ENCODE results near the gene SSBP4. TPM values are rescaled to one million over a fixed set of nuclear protein-coding genes. Genes with fewer than 3 reads are reported as not detected.
A peak's percentile ranks its signal among the peaks of the same experiment; 100 is the strongest.

The SSBP4 gene
- total RNA-seq, 1 experiment from 2014 or later: 46.1 TPM

DNA sequence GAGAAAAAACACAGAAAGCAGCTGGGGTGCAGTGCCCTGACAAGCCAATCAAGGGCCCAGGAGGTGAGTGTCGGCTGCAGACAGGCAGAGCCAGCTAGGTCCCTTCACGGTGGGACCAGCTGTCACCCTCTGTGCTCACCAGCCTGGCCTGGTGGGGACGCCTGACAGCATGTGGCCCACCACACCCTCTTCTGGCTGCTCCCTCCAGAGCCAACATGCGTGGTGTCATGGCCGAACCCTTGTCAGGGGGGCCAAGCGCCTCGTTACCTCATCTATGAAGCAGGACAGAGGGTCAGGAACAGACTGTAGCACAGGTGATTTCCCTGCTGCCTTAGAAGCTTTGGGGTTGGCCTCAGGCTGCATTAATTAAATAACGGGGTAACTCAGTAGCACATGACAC, 58.8 kb downstream of the SSBP4 start:
- no peaks in the 10 kb centered on the region for H3K27me3 Mint-ChIP-seq (ENCODE audit: low read depth)
- Histone ChIP-seq H3K79me2 (ENCODE audit: insufficient read depth, low read length) (no peaks in the 10 kb centered on the region; the same call in 1 of the 2 replicates), H3K18ac (ENCODE audit: insufficient read length, low read depth, low read length) (no peak overlapping the region), H3K23me2 (ENCODE audit: insufficient read length, low read depth, low read length, poor library complexity, severe bottlenecking) (no peaks in the 10 kb centered on the region), H3K27me3 (ENCODE audit: insufficient read depth, low read length) (no peaks in the 10 kb centered on the region), H2BK12ac (ENCODE audit: insufficient read length, low read depth, low read length) (no peak overlapping the region), H3T11ph (ENCODE audit: low read length) (no peak overlapping the region), H3K79me1 (ENCODE audit: insufficient read depth, low read depth, low read length, poor library complexity, severe bottlenecking) (peaks cover 2% of the 10 kb centered on the region), H3K4me2 (ENCODE audit: insufficient read depth, insufficient read length, low read length) (no peak overlapping the region), H3K27ac (ENCODE audit: insufficient read length, low read depth, low read length) (no peak overlapping the region), H4K91ac (ENCODE audit: insufficient read length, low read depth, low read length) (no peak overlapping the region), H2AFZ (ENCODE audit: low read length) (no peak overlapping the region), H4K20me1 (ENCODE audit: control insufficient read depth, insufficient read depth, insufficient read length) (no peaks in the 10 kb centered on the region), H3K9ac (ENCODE audit: extremely low read depth, insufficient read length, low read length) (no peak overlapping the region), H3K56ac (ENCODE audit: insufficient read length, low read depth, low read length) (no peak overlapping the region), H2BK120ac (ENCODE audit: low read depth, low read length, poor library complexity, severe bottlenecking) (no peak overlapping the region), H3K14ac (ENCODE audit: insufficient read depth, low read length) (no peak overlapping the region), H2BK20ac (ENCODE audit: low read depth, low read length, poor library complexity, severe bottlenecking) (no peak overlapping the region), H2BK5ac (ENCODE audit: insufficient read length, low read length) (no peak overlapping the region), H4K8ac (replicated peaks; ENCODE audit: insufficient read length, low read depth, low read length) (no peak overlapping the region), H3K4me1 (ENCODE audit: insufficient read depth, low read length) (no peaks in the 10 kb centered on the region; the same call in 1 of the 2 replicates), H2BK15ac (ENCODE audit: low read depth, low read length) (no peak overlapping the region), H3K9me3 (ENCODE audit: control insufficient read depth, low read depth, low read length) (no peaks in the 10 kb centered on the region), H4K5ac (ENCODE audit: insufficient read length, low read depth, low read length) (no peak overlapping the region), H3K23ac (ENCODE audit: insufficient read length, low read depth, low read length) (no peak overlapping the region), H3K4ac (ENCODE audit: low read depth, low read length) (no peak overlapping the region), H2AK5ac (ENCODE audit: insufficient read length, low read length) (no peak overlapping the region)
- WGBS (ENCODE audit: extremely low coverage, insufficient read length, low lambda C conversion rate): no CpG with 5 or more reads among the region's 8 CpGs
- H3K27ac Mint-ChIP-seq: peak overlapping the region in 1 of 3 experiments; percentile 7; a peak in 1 of 7 replicates
- no peak for DNase-seq
- H3K36me3 Mint-ChIP-seq (ENCODE audit: insufficient read depth in 1 of 3, low read depth in 3 of 3): peaks cover 0 to 3% (median 2%) of the 10 kb centered on the region in 3 experiments; a peak in 1 of 7 replicates
- H3K4me3 Mint-ChIP-seq: no peak overlapping the region
- peaks cover 22 to 26% of the 10 kb centered on the region in 2 experiments for H3K4me1 Mint-ChIP-seq
- TF ChIP-seq, protein P1, sequence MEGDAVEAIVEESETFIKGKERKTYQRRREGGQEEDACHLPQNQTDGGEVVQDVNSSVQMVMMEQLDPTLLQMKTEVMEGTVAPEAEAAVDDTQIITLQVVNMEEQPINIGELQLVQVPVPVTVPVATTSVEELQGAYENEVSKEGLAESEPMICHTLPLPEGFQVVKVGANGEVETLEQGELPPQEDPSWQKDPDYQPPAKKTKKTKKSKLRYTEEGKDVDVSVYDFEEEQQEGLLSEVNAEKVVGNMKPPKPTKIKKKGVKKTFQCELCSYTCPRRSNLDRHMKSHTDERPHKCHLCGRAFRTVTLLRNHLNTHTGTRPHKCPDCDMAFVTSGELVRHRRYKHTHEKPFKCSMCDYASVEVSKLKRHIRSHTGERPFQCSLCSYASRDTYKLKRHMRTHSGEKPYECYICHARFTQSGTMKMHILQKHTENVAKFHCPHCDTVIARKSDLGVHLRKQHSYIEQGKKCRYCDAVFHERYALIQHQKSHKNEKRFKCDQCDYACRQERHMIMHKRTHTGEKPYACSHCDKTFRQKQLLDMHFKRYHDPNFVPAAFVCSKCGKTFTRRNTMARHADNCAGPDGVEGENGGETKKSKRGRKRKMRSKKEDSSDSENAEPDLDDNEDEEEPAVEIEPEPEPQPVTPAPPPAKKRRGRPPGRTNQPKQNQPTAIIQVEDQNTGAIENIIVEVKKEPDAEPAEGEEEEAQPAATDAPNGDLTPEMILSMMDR (conservative IDR thresholded peaks at IDR 0.05): no peak
- H3K9me3 Mint-ChIP-seq: no peaks in the 10 kb centered on the region; a peak in 1 of 5 replicates

Measured in H9 (cell line).